ENCODE data around the gene SIVA1.
A peak's percentile ranks its signal among the peaks of the same experiment; 100 is the strongest.
"Not testable (repeated sequence)": the region's sequence is repeated elsewhere in the genome, so short reads cannot be mapped to it uniquely, and the experiment has no call there.

Gene SIVA1

GRCh38 chr14:104721505-104722431 lies 31.2 kb upstream of the SIVA1 start:
- no peak for DNase-seq

- DNase-seq, result no peak
Observed at GRCh38 chr14:104722938-104723650, 29.9 kb upstream of the SIVA1 start.

GRCh38 chr14:104723651-104724406 lies 29.1 kb upstream of the SIVA1 start, which contains the start of gene ADSS1:
Gene ADSS1, plus strand, starts transcription at chr14:104724229. Its CDS starts 42 bp downstream, at chr14:104724271.
- peak; percentile 56 for DNase-seq

- DNase-seq, result no peak
Observed at GRCh38 chr14:104724407-104724980, 28.5 kb upstream of the SIVA1 start.

- no peak for DNase-seq
Observed at GRCh38 chr14:104724981-104725771, 27.8 kb upstream of the SIVA1 start.

GRCh38 chr14:104725772-104726548 lies 27.0 kb upstream of the SIVA1 start:
- no peak for DNase-seq

GRCh38 chr14:104726600-104727451 lies 26.1 kb upstream of the SIVA1 start:
- DNase-seq, result no peak

GRCh38 chr14:104728631-104729030 lies 24.3 kb upstream of the SIVA1 start:
- no peak for DNase-seq

GRCh38 chr14:104729176-104729834 lies 23.6 kb upstream of the SIVA1 start:
- not testable (repeated sequence) for DNase-seq

GRCh38 chr14:104729835-104730181 lies 23.1 kb upstream of the SIVA1 start:
- DNase-seq, result no peak

GRCh38 chr14:104730487-104730886 lies 22.5 kb upstream of the SIVA1 start:
- no peak for DNase-seq

GRCh38 chr14:104731320-104732294 lies 21.3 kb upstream of the SIVA1 start:
- DNase-seq, result no peak

GRCh38 chr14:104732355-104732804 lies 20.6 kb upstream of the SIVA1 start:
- DNase-seq, result no peak

- no peak for DNase-seq
Observed at GRCh38 chr14:104732931-104733681, 19.8 kb upstream of the SIVA1 start.

GRCh38 chr14:104734051-104734587 lies 18.8 kb upstream of the SIVA1 start:
- DNase-seq, result no peak

- no peak for DNase-seq
Observed at GRCh38 chr14:104734601-104734990, 18.4 kb upstream of the SIVA1 start.

Measured in stimulated activated CD4-positive, alpha-beta T cell treated with anti-CD3 and anti-CD28 coated beads, Interleukin-4, amount 100 ng/mL, for 1 hour (primary cell).